Activated T-helper 2 cell treated with anti-CD3 and anti-CD28 coated beads, Interferon-gamma antibody, Interleukin-2, Interleukin-4, amounts not matched to agents 10 μg/mL and 5 μg/mL and 100 μg/mL, durations not matched to agents 14 hours and 24 hours and 36 hours (primary cell): Measurements from ENCODE around the gene SCO2. TPM values are rescaled to one million over a fixed set of nuclear protein-coding genes. Genes with fewer than 3 reads are reported as not detected.
"Not testable (repeated sequence)": the region's sequence is repeated elsewhere in the genome, so short reads cannot be mapped to it uniquely, and the experiment has no call there.

ENCODE experiments used
- DNase-seq: peaks from one replicate; pipeline ENCODE4 v3.0.0; 2021; ENCODE audit warnings: low spot score
- H3K27ac Mint-ChIP-seq: one replicate; pipeline ENCODE4 v1.8.0; 2021; ENCODE audit warnings: mixed read lengths
- H3K27me3 Mint-ChIP-seq: one replicate; pipeline ENCODE4 v1.8.0; 2021; ENCODE audit warnings: low read depth, mixed read lengths
- H3K36me3 Mint-ChIP-seq: one replicate; pipeline ENCODE4 v1.8.0; 2021; ENCODE audit warnings: low read depth, mixed read lengths
- H3K4me1 Mint-ChIP-seq: one replicate; pipeline ENCODE4 v1.8.0; 2021; ENCODE audit warnings: low read depth, mixed read lengths
- H3K4me3 Mint-ChIP-seq: one replicate; pipeline ENCODE4 v1.8.0; 2021; ENCODE audit warnings: low read depth, mild to moderate bottlenecking, moderate library complexity, mixed read lengths
- H3K9me3 Mint-ChIP-seq: one replicate; pipeline ENCODE4 v1.8.0; 2021; ENCODE audit warnings: mixed read lengths
- intact Hi-C: fragments of 100-400 bp; cut with micrococcal nuclease; formaldehyde crosslinking; loops from one replicate; pipeline ENCODE4 v1.15.1; 2023
- total RNA-seq: library from RNA; stranded (reverse); gene quantifications from 2 replicates; pipeline ENCODE4 v1.2.3, GENCODE V29; 2022

Gene SCO2
- total RNA-seq, 1 donor from 2014 or later, result 3.8 TPM

- Mint-ChIP-seq H3K9me3 (no peaks in the 10 kb centered on the region), H3K27ac (peak overlapping the region; percentile 81), H3K27me3 (no peaks in the 10 kb centered on the region), H3K4me1 (peaks cover 24% of the 10 kb centered on the region), H3K36me3 (peaks cover 33% of the 10 kb centered on the region), H3K4me3 (peak overlapping the region; percentile 76)
- intact Hi-C loops, result loop anchor here (5.0 to 10.0 kb wide), 2 partner anchors 55 to 282 kb away; partner anchors contain the start of gene TUBGCP6
- no peak for DNase-seq
Measured at GRCh38 chr22:50526834-50527801, 1.7 kb upstream of the SCO2 start.

- Mint-ChIP-seq H3K4me3 (peak overlapping the region; percentile 76), H3K9me3 (no peaks in the 10 kb centered on the region), H3K27ac (peak overlapping the region; percentile 81), H3K36me3 (peaks cover 34% of the 10 kb centered on the region), H3K27me3 (no peaks in the 10 kb centered on the region), H3K4me1 (peaks cover 24% of the 10 kb centered on the region)
- peak; percentile 85 for DNase-seq
- intact Hi-C loops, result loop anchor here (5.0 to 10.0 kb wide), 2 partner anchors 54 to 281 kb away; partner anchors contain the start of gene TUBGCP6
Measured at GRCh38 chr22:50526108-50526833, 873 bp upstream of the SCO2 start.

GRCh38 chr22:50525858-50526107 lies 385 bp upstream of the SCO2 start:
- Mint-ChIP-seq H3K4me1 (peaks cover 24% of the 10 kb centered on the region), H3K27me3 (no peaks in the 10 kb centered on the region), H3K4me3 (peak overlapping the region; percentile 94), H3K9me3 (no peaks in the 10 kb centered on the region), H3K27ac (peak overlapping the region; percentile 62), H3K36me3 (peaks cover 37% of the 10 kb centered on the region)
- intact Hi-C loops, result loop anchor here (1.0 to 10.0 kb wide), 4 partner anchors 17 to 281 kb away; partner anchors contain the start of genes NCAPH2 and TUBGCP6
- no peak for DNase-seq

GRCh38 chr22:50524676-50525103 lies 708 bp downstream of the SCO2 start:
- peak overlapping the region; percentile 78 for H3K27ac Mint-ChIP-seq
- intact Hi-C loops, result loop anchor here (1.0 to 10.0 kb wide), 4 partner anchors 16 to 280 kb away; partner anchors contain the start of genes NCAPH2 and TUBGCP6
- no peaks in the 10 kb centered on the region for H3K27me3 Mint-ChIP-seq
- no peak for DNase-seq
- H3K4me3 Mint-ChIP-seq, result peak overlapping the region; percentile 94
- peaks cover 24% of the 10 kb centered on the region for H3K4me1 Mint-ChIP-seq
- H3K36me3 Mint-ChIP-seq, result peaks cover 43% of the 10 kb centered on the region
- no peaks in the 10 kb centered on the region for H3K9me3 Mint-ChIP-seq

- Mint-ChIP-seq H3K27ac (peak overlapping the region; percentile 78), H3K4me1 (peaks cover 24% of the 10 kb centered on the region), H3K36me3 (peaks cover 48% of the 10 kb centered on the region), H3K9me3 (no peaks in the 10 kb centered on the region), H3K4me3 (peak overlapping the region; percentile 94), H3K27me3 (no peaks in the 10 kb centered on the region)
- intact Hi-C loops, result loop anchor here (10.0 kb wide), 1 partner anchor 279 kb away; the partner anchor contains the start of gene TUBGCP6
- no peak for DNase-seq
Measured at GRCh38 chr22:50523806-50524675, 1.4 kb downstream of the SCO2 start.

- Mint-ChIP-seq H3K4me1 (peaks cover 21% of the 10 kb centered on the region), H3K27me3 (no peaks in the 10 kb centered on the region), H3K4me3 (peak overlapping the region; percentile 1), H3K9me3 (no peaks in the 10 kb centered on the region), H3K27ac (no peak overlapping the region), H3K36me3 (peaks cover 51% of the 10 kb centered on the region)
- no peak for DNase-seq
- intact Hi-C loops, result loop anchor here (10.0 kb wide), 1 partner anchor 279 kb away; the partner anchor contains the start of gene TUBGCP6
Measured at GRCh38 chr22:50523458-50523805, 2.0 kb downstream of the SCO2 start.

DNA sequence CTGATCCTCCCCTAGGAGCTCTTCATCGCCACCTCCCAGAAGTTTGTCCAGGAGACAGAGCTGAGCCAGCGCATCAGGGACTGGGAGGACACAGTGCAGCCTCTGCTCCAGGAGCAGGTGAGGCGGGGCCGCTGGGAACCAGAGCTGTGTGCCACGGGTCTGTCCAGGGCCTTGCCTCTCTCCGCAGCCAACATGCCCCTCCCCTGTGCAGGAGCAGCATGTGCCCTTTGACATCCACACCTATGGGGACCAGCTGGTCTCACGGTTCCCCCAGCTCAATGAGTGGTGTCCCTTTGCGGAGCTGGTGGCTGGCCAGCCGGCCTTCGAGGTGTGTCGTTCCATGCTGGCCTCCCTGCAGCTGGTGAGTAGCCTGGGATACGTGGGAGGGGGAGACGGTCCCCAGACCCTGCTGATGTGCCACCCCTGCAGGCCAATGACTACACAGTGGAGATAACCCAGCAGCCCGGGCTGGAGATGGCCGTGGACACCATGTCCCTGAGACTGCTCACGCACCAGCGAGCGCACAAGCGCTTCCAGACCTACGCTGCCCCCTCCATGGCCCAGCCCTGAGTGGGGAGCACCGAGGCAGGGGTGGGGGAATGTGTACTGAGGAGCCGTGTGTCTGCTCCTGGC lies 2.5 kb downstream of the SCO2 start:
- peaks cover 18% of the 10 kb centered on the region for H3K4me1 Mint-ChIP-seq
- no peak overlapping the region for H3K4me3 Mint-ChIP-seq
- no peaks in the 10 kb centered on the region for H3K9me3 Mint-ChIP-seq
- H3K36me3 Mint-ChIP-seq, result peaks cover 49% of the 10 kb centered on the region
- intact Hi-C loops, result loop anchor here (10.0 kb wide), 1 partner anchor 278 kb away; the partner anchor contains the start of gene TUBGCP6
- no peaks in the 10 kb centered on the region for H3K27me3 Mint-ChIP-seq
- no peak for DNase-seq
- H3K27ac Mint-ChIP-seq, result no peak overlapping the region

DNA sequence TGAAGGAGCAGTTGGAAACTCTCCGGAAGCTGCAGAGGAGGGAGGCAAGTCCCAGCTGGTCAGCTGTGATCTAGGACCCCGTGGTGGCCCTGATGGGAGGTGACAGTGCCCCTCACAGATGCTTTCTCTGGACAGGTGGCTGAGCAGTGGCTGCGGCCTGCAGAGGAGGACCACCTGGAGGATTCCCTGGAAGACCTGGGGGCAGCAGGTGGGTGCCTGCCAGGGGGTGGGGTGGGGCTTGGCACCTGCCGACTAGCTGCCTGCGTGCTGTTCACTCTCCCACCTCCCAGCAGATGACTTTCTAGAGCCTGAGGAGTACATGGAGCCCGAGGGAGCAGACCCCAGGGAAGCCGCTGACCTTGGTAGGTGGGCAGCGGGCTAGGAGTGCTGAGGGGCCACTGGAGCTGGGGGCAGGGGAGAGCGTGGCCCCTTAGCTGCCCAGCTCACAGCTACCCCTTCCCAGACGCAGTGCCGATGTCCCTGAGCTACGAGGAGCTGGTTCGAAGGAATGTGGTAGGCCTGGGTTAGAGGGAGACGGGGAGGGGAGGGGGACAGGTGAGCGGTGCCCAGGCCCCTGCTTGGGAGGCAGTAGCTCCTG lies 3.1 kb downstream of the SCO2 start:
- intact Hi-C loops, result loop anchor here (10.0 kb wide), 1 partner anchor 278 kb away; the partner anchor contains the start of gene TUBGCP6
- no peak for DNase-seq
- no peaks in the 10 kb centered on the region for H3K9me3 Mint-ChIP-seq
- H3K4me3 Mint-ChIP-seq, result no peak overlapping the region
- H3K27me3 Mint-ChIP-seq, result no peaks in the 10 kb centered on the region
- H3K36me3 Mint-ChIP-seq, result peaks cover 49% of the 10 kb centered on the region
- H3K27ac Mint-ChIP-seq, result no peak overlapping the region
- H3K4me1 Mint-ChIP-seq, result peaks cover 13% of the 10 kb centered on the region

GRCh38 chr22:50521710-50522109 lies 3.7 kb downstream of the SCO2 start:
- no peak overlapping the region for H3K4me3 Mint-ChIP-seq
- intact Hi-C loops, result loop anchor here (10.0 kb wide), 1 partner anchor 277 kb away; the partner anchor contains the start of gene TUBGCP6
- H3K36me3 Mint-ChIP-seq, result peaks cover 48% of the 10 kb centered on the region
- H3K27me3 Mint-ChIP-seq, result no peaks in the 10 kb centered on the region
- no peak for DNase-seq
- H3K4me1 Mint-ChIP-seq, result peaks cover 8% of the 10 kb centered on the region
- H3K27ac Mint-ChIP-seq, result no peak overlapping the region
- H3K9me3 Mint-ChIP-seq, result no peaks in the 10 kb centered on the region

- H3K36me3 Mint-ChIP-seq, result peaks cover 54% of the 10 kb centered on the region
- H3K9me3 Mint-ChIP-seq, result no peaks in the 10 kb centered on the region
- no peak overlapping the region for H3K4me3 Mint-ChIP-seq
- no peaks in the 10 kb centered on the region for H3K27me3 Mint-ChIP-seq
- intact Hi-C loops, result loop anchor here (10.0 kb wide), 1 partner anchor 276 kb away; the partner anchor contains the start of gene TUBGCP6
- peaks cover 8% of the 10 kb centered on the region for H3K4me1 Mint-ChIP-seq
- DNase-seq, result no peak
- no peak overlapping the region for H3K27ac Mint-ChIP-seq
Measured at GRCh38 chr22:50520826-50521453, 4.5 kb downstream of the SCO2 start.

- not testable (repeated sequence) for H3K4me3 Mint-ChIP-seq
- intact Hi-C loops, result loop anchor here (10.0 kb wide), 1 partner anchor 275 kb away; the partner anchor contains the start of gene TUBGCP6
Measured at GRCh38 chr22:50520184-50520583, 5.2 kb downstream of the SCO2 start.

More at GRCh38 chr22:50520184-50520583, 5.2 kb downstream of the SCO2 start:
- H3K4me1 Mint-ChIP-seq, H3K9me3 Mint-ChIP-seq, H3K27me3 Mint-ChIP-seq, DNase-seq, H3K27ac Mint-ChIP-seq: not testable (repeated sequence)
- peaks cover 58% of the 10 kb centered on the region for H3K36me3 Mint-ChIP-seq
